Osteocyte (in vitro differentiated cells): Measurements from ENCODE around the gene TNFAIP2. TPM values are rescaled to one million over a fixed set of nuclear protein-coding genes. Genes with fewer than 3 reads are reported as not detected.

Experiments
- DNase-seq: peaks from one replicate; pipeline ENCODE4 v3.0.0; 2021; ENCODE audit warnings: mixed read lengths; ENCODE audit not compliant: unreplicated experiment; ENCODE audit errors: extremely low spot score
- H3K27ac Mint-ChIP-seq: one replicate; pipeline ENCODE4 v1.8.0; 2021; ENCODE audit warnings: mild to moderate bottlenecking, mixed read lengths; ENCODE audit not compliant: unreplicated experiment
- H3K27me3 Mint-ChIP-seq: one replicate; pipeline ENCODE4 v1.8.0; 2021; ENCODE audit warnings: mixed read lengths; ENCODE audit not compliant: unreplicated experiment
- H3K36me3 Mint-ChIP-seq: one replicate; pipeline ENCODE4 v1.8.0; 2021; ENCODE audit warnings: mixed read lengths; ENCODE audit not compliant: unreplicated experiment
- H3K4me1 Mint-ChIP-seq: one replicate; pipeline ENCODE4 v1.8.0; 2021; ENCODE audit warnings: mixed read lengths; ENCODE audit not compliant: unreplicated experiment
- H3K4me3 Mint-ChIP-seq: one replicate; pipeline ENCODE4 v1.8.0; 2021; ENCODE audit warnings: mild to moderate bottlenecking, moderate library complexity, mixed read lengths; ENCODE audit not compliant: unreplicated experiment
- H3K9me3 Mint-ChIP-seq: one replicate; pipeline ENCODE4 v1.8.0; 2021; ENCODE audit warnings: mixed read lengths; ENCODE audit not compliant: unreplicated experiment
- CTCF ChIP-seq: fragments of 200-600 bp; sonication (generic); IDR thresholded peaks from 2 replicates; pipeline ENCODE4 v1.5.0; 2021; ENCODE audit warnings: antibody characterized with exemption, mild to moderate bottlenecking, moderate library complexity
- total RNA-seq: library from RNA; stranded (reverse); gene quantifications from 2 replicates; pipeline ENCODE4 v1.2.1, GENCODE V29; 2021

Gene TNFAIP2
- total RNA-seq, 1 donor from 2014 or later = 1.3 TPM

- no peak overlapping the region for H3K27ac Mint-ChIP-seq
- no peaks in the 10 kb centered on the region for H3K4me1 Mint-ChIP-seq
- no peak for DNase-seq
- no peak overlapping the region for H3K4me3 Mint-ChIP-seq
- peaks cover 17% of the 10 kb centered on the region for H3K9me3 Mint-ChIP-seq
- H3K36me3 Mint-ChIP-seq = no peaks in the 10 kb centered on the region
- TF ChIP-seq CTCF = no peak
- peaks cover 28% of the 10 kb centered on the region for H3K27me3 Mint-ChIP-seq
Observed at GRCh38 chr14:103177376-103177775, 54.1 kb downstream of the TNFAIP2 start.

GRCh38 chr14:103178521-103178920 lies 55.3 kb downstream of the TNFAIP2 start:
- DNase-seq = no peak
- H3K27ac Mint-ChIP-seq = no peak overlapping the region
- no peaks in the 10 kb centered on the region for H3K36me3 Mint-ChIP-seq
- H3K9me3 Mint-ChIP-seq = peaks cover 17% of the 10 kb centered on the region
- peaks cover 17% of the 10 kb centered on the region for H3K27me3 Mint-ChIP-seq
- no peak for TF ChIP-seq CTCF
- no peaks in the 10 kb centered on the region for H3K4me1 Mint-ChIP-seq
- H3K4me3 Mint-ChIP-seq = no peak overlapping the region

GRCh38 chr14:103179094-103179493 lies 55.8 kb downstream of the TNFAIP2 start:
- peaks cover 14% of the 10 kb centered on the region for H3K27me3 Mint-ChIP-seq
- no peak for DNase-seq
- no peak overlapping the region for H3K27ac Mint-ChIP-seq
- no peak overlapping the region for H3K4me3 Mint-ChIP-seq
- TF ChIP-seq CTCF = no peak
- no peaks in the 10 kb centered on the region for H3K36me3 Mint-ChIP-seq
- no peaks in the 10 kb centered on the region for H3K4me1 Mint-ChIP-seq
- H3K9me3 Mint-ChIP-seq = peaks cover 12% of the 10 kb centered on the region

GRCh38 chr14:103180331-103180730 lies 57.1 kb downstream of the TNFAIP2 start:
- H3K36me3 Mint-ChIP-seq = no peaks in the 10 kb centered on the region
- H3K9me3 Mint-ChIP-seq = peaks cover under 1% of the 10 kb centered on the region
- H3K4me3 Mint-ChIP-seq = no peak overlapping the region
- TF ChIP-seq CTCF = no peak
- H3K4me1 Mint-ChIP-seq = no peaks in the 10 kb centered on the region
- H3K27ac Mint-ChIP-seq = no peak overlapping the region
- no peak for DNase-seq
- H3K27me3 Mint-ChIP-seq = peaks cover 9% of the 10 kb centered on the region

GRCh38 chr14:103184046-103184445 lies 60.8 kb downstream of the TNFAIP2 start:
- H3K27me3 Mint-ChIP-seq = peaks cover 37% of the 10 kb centered on the region
- H3K27ac Mint-ChIP-seq = no peak overlapping the region
- no peaks in the 10 kb centered on the region for H3K9me3 Mint-ChIP-seq
- no peak overlapping the region for H3K4me3 Mint-ChIP-seq
- DNase-seq = no peak
- peaks cover 2% of the 10 kb centered on the region for H3K4me1 Mint-ChIP-seq
- no peaks in the 10 kb centered on the region for H3K36me3 Mint-ChIP-seq
- no peak for TF ChIP-seq CTCF
